Esophagus muscularis mucosa (tissue), 4 donors: ENCODE results near the gene KCNE4.

Experiments used
- CTCF ChIP-seq, 3 experiments: fragments of 200-600 bp in 2 of 3; fragments of 450-650 bp in 1 of 3; sonication (generic) in 2 of 3; IDR thresholded peaks; one replicate each; pipeline ENCODE4 v1.5.1; 2017 to 2019; ENCODE audit warnings: antibody characterized with exemption in 3 of 3, mild to moderate bottlenecking in 2 of 3, moderate library complexity in 1 of 3
- EP300 ChIP-seq: sonication (generic); formaldehyde crosslinking; IDR thresholded peaks from one replicate; pipeline ENCODE4 v1.6.1; 2017; ENCODE audit warnings: antibody characterized with exemption
- POLR2A ChIP-seq: fragments of 450-650 bp; IDR thresholded peaks from one replicate; pipeline ENCODE4 v1.6.1; 2017; ENCODE audit warnings: antibody characterized with exemption, moderate library complexity, mild to moderate bottlenecking, low read depth
- POLR2AphosphoS5 ChIP-seq, 2 donors: sonication (generic); formaldehyde crosslinking; IDR thresholded peaks; one replicate each; pipeline ENCODE4 v1.6.1; 2017; ENCODE audit warnings: antibody characterized with exemption in 2 of 2

GRCh38 chr2:223087466-223087865 lies 35.5 kb downstream of the KCNE4 start:
- TF ChIP-seq CTCF (IDR thresholded peaks at IDR 0.05) (no peak), EP300 (no peak), POLR2AphosphoS5 (IDR thresholded peaks at IDR 0.05) (no peak), POLR2A (no peak)
